ENCODE results near the gene WSCD2. TPM values are rescaled to one million over a fixed set of nuclear protein-coding genes. Genes with fewer than 3 reads are reported as not detected.

Gene WSCD2
- total RNA-seq, 2 experiments from 2014 or later = not detected

DNA sequence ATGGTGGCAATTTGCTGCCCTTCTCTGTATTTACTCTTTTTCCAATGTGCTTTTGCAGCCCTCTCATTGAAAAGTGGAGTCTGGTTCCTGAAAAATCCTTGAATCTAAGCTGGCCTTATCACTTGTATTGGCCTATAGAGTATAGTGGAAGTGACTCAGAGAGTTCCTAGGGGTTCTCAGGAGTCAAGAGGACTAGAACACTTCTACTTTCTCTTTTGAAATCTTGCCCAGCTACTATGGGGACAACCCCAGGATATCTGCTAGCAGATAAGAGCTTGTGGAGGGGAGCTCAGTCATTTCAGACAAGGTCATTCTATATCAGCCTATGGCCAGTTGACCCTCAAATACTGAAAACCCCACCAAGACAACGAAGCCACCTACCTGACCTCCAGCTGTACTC is 26.7 kb upstream of the WSCD2 start:
- no TSS peak for BruUV-seq (replicated peaks)
- ChIA-PET CTCF (ENCODE audit: unreplicated experiment) (no interaction called here), POLR2A (interaction anchor here (0.7 kb wide), 1 partner anchor 69 kb away, joined by 3 read pairs; no protein-coding TSS in a partner anchor)
- no peaks in the 10 kb centered on the region for H3K36me3 ChIP-seq (ENCODE audit: insufficient read depth, low read length)
- H3K4me2 ChIP-seq (ENCODE audit: low read length) = no peak overlapping the region
- intact Hi-C loops (cut with micrococcal nuclease; ENCODE audit: unreplicated experiment) = no loop called here
- H3K4me3 ChIP-seq (ENCODE audit: low read depth, low read length, poor library complexity, severe bottlenecking) = no peak overlapping the region
- no peak overlapping the region for H3K27ac ChIP-seq (ENCODE audit: low read depth, low read length, poor library complexity, severe bottlenecking)
- H3K9me3 ChIP-seq (ENCODE audit: low read length) = no peaks in the 10 kb centered on the region
- no peaks in the 10 kb centered on the region for H3K79me2 ChIP-seq (ENCODE audit: insufficient read depth, low read depth, low read length)
- no peaks in the 10 kb centered on the region for H3K9me2 ChIP-seq (ENCODE audit: insufficient read depth, low read length)
- H2AFZ ChIP-seq (ENCODE audit: low read length) = no peak overlapping the region
- no peaks in the 10 kb centered on the region for H3K4me1 ChIP-seq (ENCODE audit: insufficient read depth, low read length, poor library complexity, severe bottlenecking)
- no peak for DNase-seq (ENCODE audit: low spot score)
- H4K20me1 ChIP-seq (ENCODE audit: insufficient read depth, low read length) = no peaks in the 10 kb centered on the region
- TF ChIP-seq EZH2phosphoT487 (IDR thresholded peaks at IDR 0.05; ENCODE audit: borderline replicate concordance, low read depth, low read length) = no peak

DNA sequence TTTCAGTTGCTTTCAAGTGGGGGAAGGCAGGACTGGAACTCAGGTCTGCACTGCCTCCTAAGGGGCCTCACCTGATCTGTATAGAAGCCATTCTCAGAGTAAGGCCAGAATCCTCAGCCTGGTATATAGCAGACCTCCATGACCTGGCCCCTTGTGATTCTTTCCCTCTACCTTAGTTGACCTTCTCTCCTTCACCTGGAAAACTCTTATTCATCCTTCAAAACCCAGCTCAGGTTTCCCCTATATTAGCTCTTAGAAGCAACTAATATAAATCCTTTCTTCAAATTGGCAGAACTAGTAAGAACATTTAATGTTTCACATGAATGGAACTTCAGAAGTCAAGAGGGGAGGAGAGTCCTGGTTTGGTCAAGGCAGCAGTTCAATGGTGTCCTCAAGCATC is 26.0 kb upstream of the WSCD2 start:
- Histone ChIP-seq H2AFZ (ENCODE audit: low read length) (no peak overlapping the region), H3K9me3 (ENCODE audit: low read length) (no peaks in the 10 kb centered on the region), H3K4me1 (ENCODE audit: insufficient read depth, low read length, poor library complexity, severe bottlenecking) (no peaks in the 10 kb centered on the region), H3K27ac (ENCODE audit: low read depth, low read length, poor library complexity, severe bottlenecking) (no peak overlapping the region), H3K4me3 (ENCODE audit: low read depth, low read length, poor library complexity, severe bottlenecking) (no peak overlapping the region), H3K4me2 (ENCODE audit: low read length) (no peak overlapping the region), H3K79me2 (ENCODE audit: insufficient read depth, low read depth, low read length) (no peaks in the 10 kb centered on the region), H4K20me1 (ENCODE audit: insufficient read depth, low read length) (no peaks in the 10 kb centered on the region), H3K9me2 (ENCODE audit: insufficient read depth, low read length) (no peaks in the 10 kb centered on the region), H3K36me3 (ENCODE audit: insufficient read depth, low read length) (no peaks in the 10 kb centered on the region)
- ChIA-PET CTCF (ENCODE audit: unreplicated experiment) (no interaction called here), POLR2A (no interaction called here)
- no peak for DNase-seq (ENCODE audit: low spot score)
- BruUV-seq (replicated peaks) = no TSS peak
- intact Hi-C loops (cut with micrococcal nuclease; ENCODE audit: unreplicated experiment) = no loop called here
- TF ChIP-seq EZH2phosphoT487 (IDR thresholded peaks at IDR 0.05; ENCODE audit: borderline replicate concordance, low read depth, low read length) (no peak), CTCF (conservative IDR thresholded peaks at IDR 0.05; ENCODE audit: low read length) (no peak)

DNA sequence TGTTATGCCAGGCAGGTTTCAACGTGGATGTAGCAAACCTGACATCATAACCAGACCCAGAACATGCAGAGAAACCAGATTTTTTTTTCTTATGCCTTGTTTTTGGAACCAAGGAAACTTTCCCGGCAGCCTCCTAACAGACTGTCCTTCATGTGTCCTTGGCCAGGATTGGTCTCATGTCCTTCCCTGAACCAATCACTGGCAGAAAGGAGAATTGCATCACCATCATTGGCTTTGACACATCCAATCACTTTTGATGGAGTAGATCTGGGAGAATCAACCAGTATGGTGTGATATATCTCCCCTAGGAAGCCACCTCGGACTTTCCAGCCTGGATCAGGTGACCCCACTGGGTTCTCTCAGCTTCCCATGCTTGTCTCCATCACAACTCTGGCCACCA is 25.6 kb upstream of the WSCD2 start:
- TF ChIP-seq CTCF (conservative IDR thresholded peaks at IDR 0.05; ENCODE audit: low read length) (no peak), EZH2phosphoT487 (IDR thresholded peaks at IDR 0.05; ENCODE audit: borderline replicate concordance, low read depth, low read length) (no peak)
- intact Hi-C loops (cut with micrococcal nuclease; ENCODE audit: unreplicated experiment) = no loop called here
- H3K9me2 ChIP-seq (ENCODE audit: insufficient read depth, low read length) = no peaks in the 10 kb centered on the region
- H3K79me2 ChIP-seq (ENCODE audit: insufficient read depth, low read depth, low read length) = no peaks in the 10 kb centered on the region
- DNase-seq (ENCODE audit: low spot score) = no peak
- H3K4me2 ChIP-seq (ENCODE audit: low read length) = no peak overlapping the region
- no peak overlapping the region for H2AFZ ChIP-seq (ENCODE audit: low read length)
- H3K9me3 ChIP-seq (ENCODE audit: low read length) = no peaks in the 10 kb centered on the region
- CTCF ChIA-PET (ENCODE audit: unreplicated experiment) = no interaction called here
- H3K4me3 ChIP-seq (ENCODE audit: low read depth, low read length, poor library complexity, severe bottlenecking) = no peak overlapping the region
- no peaks in the 10 kb centered on the region for H3K4me1 ChIP-seq (ENCODE audit: insufficient read depth, low read length, poor library complexity, severe bottlenecking)
- POLR2A ChIA-PET = no interaction called here
- no peaks in the 10 kb centered on the region for H4K20me1 ChIP-seq (ENCODE audit: insufficient read depth, low read length)
- no TSS peak for BruUV-seq (replicated peaks)
- no peaks in the 10 kb centered on the region for H3K36me3 ChIP-seq (ENCODE audit: insufficient read depth, low read length)
- H3K27ac ChIP-seq (ENCODE audit: low read depth, low read length, poor library complexity, severe bottlenecking) = no peak overlapping the region
